ENCODE measurements around the gene AOX1.

Gene AOX1

GRCh38 chr2:200667413-200667812, 81.6 kb downstream of the AOX1 start:
- Histone ChIP-seq H3K36me3 (replicated peaks; ENCODE audit: insufficient read depth, low read length) (no peaks in the 10 kb centered on the region), H3K9me2 (replicated peaks; ENCODE audit: insufficient read depth, low read length) (no peaks in the 10 kb centered on the region), H4K20me1 (ENCODE audit: insufficient read depth, low read length) (no peaks in the 10 kb centered on the region), H3K9me3 (replicated peaks; ENCODE audit: insufficient read depth, low read length) (no peaks in the 10 kb centered on the region), H3K4me3 (ENCODE audit: low read length) (no peak overlapping the region), H3K27me3 (replicated peaks; ENCODE audit: insufficient read depth, low read length) (no peaks in the 10 kb centered on the region), H3K9ac (ENCODE audit: low read length) (no peak overlapping the region), H3F3A (ENCODE audit: insufficient read depth, low read length) (no peaks in the 10 kb centered on the region), H3K4me1 (ENCODE audit: low read length) (no peaks in the 10 kb centered on the region), H2AFZ (ENCODE audit: low read length) (no peak overlapping the region), H3K27ac (ENCODE audit: low read length) (no peak overlapping the region), H3K4me2 (ENCODE audit: low read depth, low read length) (no peak overlapping the region), H3K79me2 (ENCODE audit: low read length) (no peaks in the 10 kb centered on the region)
- no peak for DNase-seq
- TF ChIP-seq CTCF (IDR thresholded peaks at IDR 0.05; ENCODE audit: low read length) (no peak), EZH2 (optimal IDR thresholded peaks at IDR 0.05; ENCODE audit: low read depth, low read length) (no peak), EZH2phosphoT487 (IDR thresholded peaks at IDR 0.05; ENCODE audit: low read length) (no peak)

- H4K20me1 ChIP-seq (ENCODE audit: insufficient read depth, low read length), result no peaks in the 10 kb centered on the region
- no peaks in the 10 kb centered on the region for H3K79me2 ChIP-seq (ENCODE audit: low read length)
- no peaks in the 10 kb centered on the region for H3F3A ChIP-seq (ENCODE audit: insufficient read depth, low read length)
- no peak overlapping the region for H3K4me3 ChIP-seq (ENCODE audit: low read length)
- no peak for DNase-seq
- no peaks in the 10 kb centered on the region for H3K4me1 ChIP-seq (ENCODE audit: low read length)
- H3K9me2 ChIP-seq (replicated peaks; ENCODE audit: insufficient read depth, low read length), result no peaks in the 10 kb centered on the region
- TF ChIP-seq EZH2phosphoT487 (IDR thresholded peaks at IDR 0.05; ENCODE audit: low read length) (no peak), EZH2 (optimal IDR thresholded peaks at IDR 0.05; ENCODE audit: low read depth, low read length) (no peak), CTCF (IDR thresholded peaks at IDR 0.05; ENCODE audit: low read length) (no peak)
- no peak overlapping the region for H2AFZ ChIP-seq (ENCODE audit: low read length)
- no peaks in the 10 kb centered on the region for H3K36me3 ChIP-seq (replicated peaks; ENCODE audit: insufficient read depth, low read length)
- H3K9ac ChIP-seq (ENCODE audit: low read length), result no peak overlapping the region
- no peaks in the 10 kb centered on the region for H3K9me3 ChIP-seq (replicated peaks; ENCODE audit: insufficient read depth, low read length)
- no peaks in the 10 kb centered on the region for H3K27me3 ChIP-seq (replicated peaks; ENCODE audit: insufficient read depth, low read length)
- no peak overlapping the region for H3K4me2 ChIP-seq (ENCODE audit: low read depth, low read length)
- no peak overlapping the region for H3K27ac ChIP-seq (ENCODE audit: low read length)
Observed at GRCh38 chr2:200668478-200668877, 82.7 kb downstream of the AOX1 start.

- no peak overlapping the region for H2AFZ ChIP-seq (ENCODE audit: low read length)
Observed at GRCh38 chr2:200669308-200669707, 83.5 kb downstream of the AOX1 start.

More at GRCh38 chr2:200669308-200669707, 83.5 kb downstream of the AOX1 start:
- H3K27ac ChIP-seq (ENCODE audit: low read length), result no peak overlapping the region
- TF ChIP-seq CTCF (IDR thresholded peaks at IDR 0.05; ENCODE audit: low read length) (no peak), EZH2phosphoT487 (IDR thresholded peaks at IDR 0.05; ENCODE audit: low read length) (no peak), EZH2 (optimal IDR thresholded peaks at IDR 0.05; ENCODE audit: low read depth, low read length) (no peak)
- H3K9me2 ChIP-seq (replicated peaks; ENCODE audit: insufficient read depth, low read length), result no peaks in the 10 kb centered on the region
- H3K9ac ChIP-seq (ENCODE audit: low read length), result no peak overlapping the region
- H4K20me1 ChIP-seq (ENCODE audit: insufficient read depth, low read length), result no peaks in the 10 kb centered on the region
- no peaks in the 10 kb centered on the region for H3K9me3 ChIP-seq (replicated peaks; ENCODE audit: insufficient read depth, low read length)
- H3K36me3 ChIP-seq (replicated peaks; ENCODE audit: insufficient read depth, low read length), result no peaks in the 10 kb centered on the region
- H3K4me3 ChIP-seq (ENCODE audit: low read length), result no peak overlapping the region
- DNase-seq, result no peak
- no peaks in the 10 kb centered on the region for H3F3A ChIP-seq (ENCODE audit: insufficient read depth, low read length)
- no peaks in the 10 kb centered on the region for H3K4me1 ChIP-seq (ENCODE audit: low read length)
- H3K27me3 ChIP-seq (replicated peaks; ENCODE audit: insufficient read depth, low read length), result no peaks in the 10 kb centered on the region
- H3K4me2 ChIP-seq (ENCODE audit: low read depth, low read length), result no peak overlapping the region
- no peaks in the 10 kb centered on the region for H3K79me2 ChIP-seq (ENCODE audit: low read length)

Measured in MM.1S (cell line).